ENCODE results near the gene UVSSA.

DNA sequence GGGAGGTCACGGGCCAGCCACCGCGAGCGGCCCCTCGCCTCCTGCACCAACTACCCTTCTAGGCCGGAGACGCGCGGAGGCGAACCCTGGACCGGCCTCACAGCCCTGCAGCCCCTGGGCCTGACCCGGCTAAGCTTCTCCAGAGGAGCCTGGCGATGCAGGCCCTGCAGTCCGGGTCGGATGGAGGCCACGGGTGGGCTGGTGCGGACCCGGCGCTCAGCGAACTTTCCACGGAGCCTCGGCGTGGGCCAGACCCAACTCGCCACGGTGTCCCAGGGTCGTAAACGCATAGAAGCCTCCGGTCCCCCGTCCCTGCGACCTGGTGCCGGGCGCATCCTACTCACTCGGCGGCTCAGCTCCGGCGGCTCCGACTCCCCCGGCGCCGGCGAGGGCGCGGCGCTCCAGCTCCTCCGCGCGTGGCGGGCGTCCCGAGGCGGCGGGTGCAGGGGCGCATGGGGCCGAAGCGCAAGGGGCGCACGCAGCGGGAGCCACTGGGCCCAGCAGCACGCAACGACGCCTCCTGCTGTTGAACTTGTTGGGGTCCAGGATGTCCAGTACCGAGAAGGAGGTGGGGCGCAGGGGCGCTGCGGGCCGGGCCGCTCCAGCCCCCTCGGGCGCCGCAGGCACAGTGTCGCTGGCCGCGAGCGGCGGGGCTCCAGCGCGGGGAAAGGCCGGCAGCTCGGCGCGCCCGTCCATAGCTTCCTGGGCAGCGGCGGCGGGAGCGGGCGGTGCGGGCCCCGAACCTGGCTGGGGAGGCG, 58.8 kb downstream of the UVSSA start:
- TF ChIP-seq, protein P1, sequence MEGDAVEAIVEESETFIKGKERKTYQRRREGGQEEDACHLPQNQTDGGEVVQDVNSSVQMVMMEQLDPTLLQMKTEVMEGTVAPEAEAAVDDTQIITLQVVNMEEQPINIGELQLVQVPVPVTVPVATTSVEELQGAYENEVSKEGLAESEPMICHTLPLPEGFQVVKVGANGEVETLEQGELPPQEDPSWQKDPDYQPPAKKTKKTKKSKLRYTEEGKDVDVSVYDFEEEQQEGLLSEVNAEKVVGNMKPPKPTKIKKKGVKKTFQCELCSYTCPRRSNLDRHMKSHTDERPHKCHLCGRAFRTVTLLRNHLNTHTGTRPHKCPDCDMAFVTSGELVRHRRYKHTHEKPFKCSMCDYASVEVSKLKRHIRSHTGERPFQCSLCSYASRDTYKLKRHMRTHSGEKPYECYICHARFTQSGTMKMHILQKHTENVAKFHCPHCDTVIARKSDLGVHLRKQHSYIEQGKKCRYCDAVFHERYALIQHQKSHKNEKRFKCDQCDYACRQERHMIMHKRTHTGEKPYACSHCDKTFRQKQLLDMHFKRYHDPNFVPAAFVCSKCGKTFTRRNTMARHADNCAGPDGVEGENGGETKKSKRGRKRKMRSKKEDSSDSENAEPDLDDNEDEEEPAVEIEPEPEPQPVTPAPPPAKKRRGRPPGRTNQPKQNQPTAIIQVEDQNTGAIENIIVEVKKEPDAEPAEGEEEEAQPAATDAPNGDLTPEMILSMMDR (conservative IDR thresholded peaks at IDR 0.05 in 1 of 2, IDR thresholded peaks at IDR 0.05 in 1 of 2; ENCODE audit: low read depth in 1 of 2, low read length in 2 of 2): no peak
- peak; percentile 37 for TF ChIP-seq EZH2 (IDR thresholded peaks at IDR 0.05; ENCODE audit: low read length, missing control alignments)

Data from fibroblast of lung (primary cell).